Stimulated activated CD8-positive, alpha-beta memory T cell treated with anti-CD3 and anti-CD28 coated beads, Interleukin-15, amount 100 ng/mL, for 24 hours (primary cell): ENCODE results near the gene ERP44.

Experiments used
- DNase-seq: peaks from one replicate; pipeline ENCODE4 v3.0.0-alpha.2; 2020; ENCODE audit warnings: low read depth

The ERP44 gene

GRCh38 chr9:99936947-99937587 is 161.7 kb downstream of the ERP44 start:
- DNase-seq, result no peak

GRCh38 chr9:99931155-99931840 is 167.5 kb downstream of the ERP44 start:
- DNase-seq, result no peak

GRCh38 chr9:99929652-99930051 is 169.1 kb downstream of the ERP44 start:
- no peak for DNase-seq
